HUES48 (cell line): ENCODE data around the gene CSPG4.
"Not testable (repeated sequence)": the region's sequence is repeated elsewhere in the genome, so short reads cannot be mapped to it uniquely, and the experiment has no call there.

Source experiments
- H3K27ac ChIP-seq: one replicate; pipeline ENCODE4 v1.7.0; 2013; ENCODE audit warnings: low read depth, low read length, inconsistent platforms
- H3K27me3 ChIP-seq: 2 replicates; pipeline ENCODE4 v1.6.1; 2013; ENCODE audit warnings: mild to moderate bottlenecking, low read length; ENCODE audit not compliant: control insufficient read depth, insufficient read depth
- H3K36me3 ChIP-seq: 2 replicates; pipeline ENCODE4 v1.6.1; 2013; ENCODE audit warnings: low read length; ENCODE audit not compliant: control insufficient read depth, insufficient read depth
- H3K4me1 ChIP-seq: 2 replicates; pipeline ENCODE4 v1.6.1; 2013; ENCODE audit warnings: mild to moderate bottlenecking, low read length; ENCODE audit not compliant: control insufficient read depth, insufficient read depth
- H3K4me3 ChIP-seq: 2 replicates; pipeline ENCODE4 v1.5.1; 2013; ENCODE audit warnings: mild to moderate bottlenecking, low read depth, low read length
- H3K9ac ChIP-seq: 2 replicates; pipeline ENCODE4 v1.6.1; 2013; ENCODE audit warnings: mild to moderate bottlenecking, low read depth, low read length, moderate library complexity
- H3K9me3 ChIP-seq: 2 replicates; pipeline ENCODE4 v1.6.1; 2013; ENCODE audit warnings: low read length; ENCODE audit not compliant: control insufficient read depth, insufficient read depth

Gene CSPG4, protein sequence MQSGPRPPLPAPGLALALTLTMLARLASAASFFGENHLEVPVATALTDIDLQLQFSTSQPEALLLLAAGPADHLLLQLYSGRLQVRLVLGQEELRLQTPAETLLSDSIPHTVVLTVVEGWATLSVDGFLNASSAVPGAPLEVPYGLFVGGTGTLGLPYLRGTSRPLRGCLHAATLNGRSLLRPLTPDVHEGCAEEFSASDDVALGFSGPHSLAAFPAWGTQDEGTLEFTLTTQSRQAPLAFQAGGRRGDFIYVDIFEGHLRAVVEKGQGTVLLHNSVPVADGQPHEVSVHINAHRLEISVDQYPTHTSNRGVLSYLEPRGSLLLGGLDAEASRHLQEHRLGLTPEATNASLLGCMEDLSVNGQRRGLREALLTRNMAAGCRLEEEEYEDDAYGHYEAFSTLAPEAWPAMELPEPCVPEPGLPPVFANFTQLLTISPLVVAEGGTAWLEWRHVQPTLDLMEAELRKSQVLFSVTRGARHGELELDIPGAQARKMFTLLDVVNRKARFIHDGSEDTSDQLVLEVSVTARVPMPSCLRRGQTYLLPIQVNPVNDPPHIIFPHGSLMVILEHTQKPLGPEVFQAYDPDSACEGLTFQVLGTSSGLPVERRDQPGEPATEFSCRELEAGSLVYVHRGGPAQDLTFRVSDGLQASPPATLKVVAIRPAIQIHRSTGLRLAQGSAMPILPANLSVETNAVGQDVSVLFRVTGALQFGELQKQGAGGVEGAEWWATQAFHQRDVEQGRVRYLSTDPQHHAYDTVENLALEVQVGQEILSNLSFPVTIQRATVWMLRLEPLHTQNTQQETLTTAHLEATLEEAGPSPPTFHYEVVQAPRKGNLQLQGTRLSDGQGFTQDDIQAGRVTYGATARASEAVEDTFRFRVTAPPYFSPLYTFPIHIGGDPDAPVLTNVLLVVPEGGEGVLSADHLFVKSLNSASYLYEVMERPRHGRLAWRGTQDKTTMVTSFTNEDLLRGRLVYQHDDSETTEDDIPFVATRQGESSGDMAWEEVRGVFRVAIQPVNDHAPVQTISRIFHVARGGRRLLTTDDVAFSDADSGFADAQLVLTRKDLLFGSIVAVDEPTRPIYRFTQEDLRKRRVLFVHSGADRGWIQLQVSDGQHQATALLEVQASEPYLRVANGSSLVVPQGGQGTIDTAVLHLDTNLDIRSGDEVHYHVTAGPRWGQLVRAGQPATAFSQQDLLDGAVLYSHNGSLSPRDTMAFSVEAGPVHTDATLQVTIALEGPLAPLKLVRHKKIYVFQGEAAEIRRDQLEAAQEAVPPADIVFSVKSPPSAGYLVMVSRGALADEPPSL (N-terminal part only)

GRCh38 chr15:75712668-75713337, at the start of gene CSPG4:
CSPG4 (minus strand) TSS chr15:75712848; CDS start chr15:75712755, 93 bp downstream.
- Histone ChIP-seq H3K9ac (no peak within 1 kb of the TSS), H3K9me3 (no peaks in the 10 kb centered on the region), H3K4me1 (peaks cover 6% of the 10 kb centered on the region; the same call in 1 of the 2 replicates), H3K27ac (no peak within 1 kb of the TSS), H3K27me3 (no peaks in the 10 kb centered on the region), H3K36me3 (no peaks in the 10 kb centered on the region), H3K4me3 (peak within 1 kb of the TSS; percentile 60)

GRCh38 chr15:75762357-75762718, 49.7 kb upstream of the CSPG4 start:
- not testable (repeated sequence) for H3K36me3 ChIP-seq, H3K9me3 ChIP-seq, H3K27ac ChIP-seq, H3K4me3 ChIP-seq, H3K27me3 ChIP-seq, H3K9ac ChIP-seq, H3K4me1 ChIP-seq

GRCh38 chr15:75761446-75762356, 49.1 kb upstream of the CSPG4 start:
- no peak overlapping the region for H3K4me3 ChIP-seq
- no peaks in the 10 kb centered on the region for H3K27me3 ChIP-seq
- H3K36me3 ChIP-seq: no peaks in the 10 kb centered on the region
- no peaks in the 10 kb centered on the region for H3K9me3 ChIP-seq
- H3K9ac ChIP-seq: no peak overlapping the region
- no peak overlapping the region for H3K27ac ChIP-seq
- H3K4me1 ChIP-seq: no peaks in the 10 kb centered on the region

DNA sequence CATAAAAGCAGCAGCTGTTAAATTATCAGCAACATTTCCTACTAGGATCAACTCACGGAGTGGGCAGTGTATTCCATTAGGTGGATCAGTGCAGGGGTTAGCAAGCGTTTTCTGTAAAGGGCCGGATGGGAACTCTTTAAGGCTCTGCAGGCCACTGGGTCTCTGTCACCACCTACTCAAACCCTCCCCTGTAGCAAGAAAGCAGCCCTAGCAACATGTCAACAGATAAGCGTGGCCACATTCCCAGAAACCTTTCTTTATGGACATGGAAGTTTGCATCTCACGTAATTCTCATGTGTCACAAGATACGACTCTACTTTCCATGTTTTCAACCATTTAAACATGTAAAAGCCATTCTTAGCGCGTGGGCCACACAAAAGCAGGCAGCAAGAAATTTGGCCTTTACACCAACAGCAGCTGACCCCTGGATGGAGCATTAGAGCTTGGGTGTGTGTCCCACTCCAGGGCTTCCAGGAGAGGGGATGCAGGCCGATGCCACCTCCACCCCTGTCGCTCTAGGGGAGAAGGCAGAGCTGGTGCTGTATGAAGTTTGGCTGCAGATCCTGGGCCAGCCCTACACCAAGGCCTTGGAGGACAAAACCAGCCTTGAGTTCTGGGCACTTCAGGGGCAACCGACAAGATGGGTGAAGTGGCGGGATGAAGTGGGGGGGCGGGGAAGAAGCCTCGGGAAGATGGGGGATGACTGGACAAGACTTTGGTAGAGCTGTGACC, 48.2 kb upstream of the CSPG4 start:
- Histone ChIP-seq H3K4me1 (no peaks in the 10 kb centered on the region), H3K9ac (no peak overlapping the region), H3K9me3 (no peaks in the 10 kb centered on the region), H3K27ac (no peak overlapping the region), H3K27me3 (no peaks in the 10 kb centered on the region), H3K4me3 (no peak overlapping the region), H3K36me3 (no peaks in the 10 kb centered on the region)

DNA sequence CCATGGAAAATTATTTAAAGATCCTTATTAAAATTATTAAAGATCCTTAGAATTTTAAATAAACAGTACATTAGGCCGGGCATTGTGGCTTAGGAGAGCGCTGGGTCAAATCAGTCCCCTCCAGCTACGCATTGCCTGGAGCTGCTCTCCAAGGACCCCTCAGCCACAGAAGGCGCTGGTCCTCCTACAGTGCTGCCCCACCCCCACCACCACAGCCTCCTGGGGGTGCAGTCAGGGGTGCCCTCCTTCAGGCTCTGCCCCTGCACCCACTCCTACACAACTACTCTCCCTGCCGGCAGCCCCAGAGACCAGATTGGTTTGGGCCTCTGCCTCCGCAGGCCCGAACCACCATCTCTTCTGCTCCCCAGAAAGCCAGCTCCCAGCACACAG, 47.5 kb upstream of the CSPG4 start:
- not testable (repeated sequence) for H3K4me3 ChIP-seq, H3K4me1 ChIP-seq, H3K36me3 ChIP-seq, H3K9ac ChIP-seq, H3K9me3 ChIP-seq, H3K27me3 ChIP-seq, H3K27ac ChIP-seq

DNA sequence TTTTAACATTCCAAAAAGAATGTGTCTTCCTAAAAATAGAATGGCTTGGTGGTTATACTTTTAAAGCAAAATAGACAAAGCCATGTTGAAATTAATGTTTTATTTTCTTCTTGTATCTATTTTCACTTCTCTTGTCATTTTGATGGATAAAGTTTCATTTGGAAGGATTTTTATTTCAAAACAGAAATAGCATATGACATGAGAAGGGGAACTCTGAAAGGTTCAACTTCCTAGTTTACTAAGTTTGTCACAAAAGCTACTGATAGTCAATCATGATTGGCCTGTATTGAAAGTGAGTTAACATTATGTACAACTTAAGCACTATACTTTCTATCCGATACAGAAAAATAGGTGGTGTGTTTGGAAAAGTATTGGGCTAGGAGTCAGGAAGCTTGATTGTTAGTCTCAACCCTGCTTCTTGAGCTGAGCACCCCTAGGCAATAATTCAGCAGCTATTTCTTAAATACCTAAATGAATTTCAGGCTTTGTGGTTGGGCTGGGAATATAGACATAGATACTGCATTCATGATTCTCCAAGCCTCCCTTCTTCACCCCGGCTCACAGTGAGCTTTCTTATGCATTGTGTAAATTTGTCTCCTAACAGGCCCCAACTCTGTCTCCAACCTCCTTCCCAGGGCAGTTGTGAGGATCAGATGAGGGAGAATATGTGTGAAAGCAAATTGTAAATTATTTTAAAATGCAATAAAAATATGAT, 46.9 kb upstream of the CSPG4 start:
- no peaks in the 10 kb centered on the region for H3K9me3 ChIP-seq
- H3K27me3 ChIP-seq: no peaks in the 10 kb centered on the region
- no peak overlapping the region for H3K4me3 ChIP-seq
- no peaks in the 10 kb centered on the region for H3K36me3 ChIP-seq
- no peak overlapping the region for H3K9ac ChIP-seq
- H3K4me1 ChIP-seq: no peaks in the 10 kb centered on the region
- no peak overlapping the region for H3K27ac ChIP-seq

DNA sequence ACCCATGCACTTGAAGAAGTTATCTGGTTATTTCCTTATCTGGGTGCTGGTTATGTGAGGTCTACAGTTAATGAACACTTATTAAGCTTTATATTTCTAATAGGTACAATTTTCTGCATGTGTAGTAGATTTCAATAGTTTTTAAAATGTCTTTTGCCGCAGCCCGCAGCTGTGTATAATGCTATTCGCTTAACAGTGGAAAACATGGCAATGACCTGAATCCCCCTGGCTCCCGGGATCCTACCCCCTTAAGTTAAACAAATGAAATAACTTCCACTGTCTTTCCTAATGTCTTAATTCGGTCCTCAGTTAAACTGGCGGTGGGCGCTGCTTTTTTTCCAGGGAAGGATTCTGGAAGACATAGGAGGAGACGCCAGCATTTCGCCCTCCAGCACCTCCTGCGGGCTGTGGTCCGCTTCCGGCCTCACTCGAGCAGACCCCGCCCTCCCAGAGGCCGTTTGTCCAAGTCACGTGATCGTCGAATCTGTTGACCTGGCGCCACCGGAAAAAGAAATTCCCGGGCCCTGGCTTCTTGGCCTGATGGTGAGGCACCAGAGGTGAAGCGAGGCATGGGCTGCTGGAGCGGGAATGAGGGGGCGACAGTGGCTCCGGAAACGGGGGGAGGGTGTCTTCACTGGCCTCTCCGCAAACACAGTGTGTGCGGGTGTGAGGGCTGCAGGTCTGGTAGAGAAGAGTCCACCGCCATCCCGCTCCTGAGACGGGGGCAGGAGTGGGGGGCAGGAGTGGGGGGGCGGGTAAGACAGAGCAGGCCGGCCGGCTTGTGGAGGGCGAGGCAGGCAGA, 45.6 kb upstream of the CSPG4 start:
- Histone ChIP-seq H3K9me3 (no peaks in the 10 kb centered on the region), H3K9ac (peak overlapping the region; percentile 44; the same call in 1 of the 2 replicates), H3K4me3 (peak overlapping the region; percentile 56), H3K27ac (peak overlapping the region; percentile 83), H3K27me3 (no peaks in the 10 kb centered on the region), H3K36me3 (no peaks in the 10 kb centered on the region), H3K4me1 (no peaks in the 10 kb centered on the region)

GRCh38 chr15:75754871-75755270, 42.2 kb upstream of the CSPG4 start:
- not testable (repeated sequence) for H3K27me3 ChIP-seq, H3K9ac ChIP-seq, H3K36me3 ChIP-seq, H3K4me1 ChIP-seq, H3K4me3 ChIP-seq, H3K9me3 ChIP-seq, H3K27ac ChIP-seq
